HG03064 (cell line): ENCODE results near the gene CREB5.
A peak's percentile ranks its signal among the peaks of the same experiment; 100 is the strongest.
"Not testable (repeated sequence)": the region's sequence is repeated elsewhere in the genome, so short reads cannot be mapped to it uniquely, and the experiment has no call there.

Source experiments
- ATAC-seq: cut with Tn5 transposase; IDR thresholded peaks from one replicate; pipeline ENCODE4 v1.9.1; 2021; ENCODE audit warnings: low read depth; ENCODE audit not compliant: unreplicated experiment

Gene CREB5

GRCh38 chr7:28823582-28823981 is 411.3 kb downstream of the CREB5 start:
- ATAC-seq, result no peak

DNA sequence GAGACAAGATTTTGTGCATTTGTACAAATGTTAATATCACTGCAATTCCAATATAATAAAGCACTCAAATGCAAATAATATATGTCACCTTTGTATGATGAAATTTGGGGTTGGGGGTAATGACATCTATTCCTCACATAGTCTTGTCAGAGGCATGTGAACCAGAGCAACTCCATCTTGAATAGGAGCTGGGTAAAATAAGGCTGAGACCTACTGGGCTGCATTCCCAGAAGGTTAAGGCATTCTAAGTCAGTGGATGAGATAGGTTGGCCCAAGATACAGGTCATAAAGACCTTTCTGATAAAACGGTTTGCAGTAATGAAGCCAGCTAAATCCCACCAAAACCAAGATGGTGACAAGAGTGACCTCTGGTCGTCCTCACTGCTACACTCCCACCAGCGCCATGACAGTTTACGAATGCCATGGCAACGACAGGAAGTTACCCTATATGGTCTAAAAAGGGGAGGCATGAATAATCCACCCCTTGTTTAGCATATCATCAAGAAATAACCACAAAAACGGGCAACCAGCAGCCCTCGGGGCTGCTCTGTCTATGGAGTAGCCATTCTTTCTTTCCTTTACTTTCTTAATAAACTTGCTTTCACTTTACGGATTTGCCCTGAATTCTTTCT is 413.6 kb downstream of the CREB5 start:
- not testable (repeated sequence) for ATAC-seq

- ATAC-seq, result no peak
These were observed 418.5 kb downstream of the CREB5 start for GRCh38 chr7:28830846-28831245.

- ATAC-seq, result no peak
These were observed 420.4 kb downstream of the CREB5 start for GRCh38 chr7:28832669-28833068.

- ATAC-seq, result no peak
These were observed 423.5 kb downstream of the CREB5 start for GRCh38 chr7:28835800-28836199.

- ATAC-seq, result no peak
These were observed 424.4 kb downstream of the CREB5 start for GRCh38 chr7:28836716-28837115.

GRCh38 chr7:28837216-28837615 is 424.9 kb downstream of the CREB5 start:
- ATAC-seq, result no peak

DNA sequence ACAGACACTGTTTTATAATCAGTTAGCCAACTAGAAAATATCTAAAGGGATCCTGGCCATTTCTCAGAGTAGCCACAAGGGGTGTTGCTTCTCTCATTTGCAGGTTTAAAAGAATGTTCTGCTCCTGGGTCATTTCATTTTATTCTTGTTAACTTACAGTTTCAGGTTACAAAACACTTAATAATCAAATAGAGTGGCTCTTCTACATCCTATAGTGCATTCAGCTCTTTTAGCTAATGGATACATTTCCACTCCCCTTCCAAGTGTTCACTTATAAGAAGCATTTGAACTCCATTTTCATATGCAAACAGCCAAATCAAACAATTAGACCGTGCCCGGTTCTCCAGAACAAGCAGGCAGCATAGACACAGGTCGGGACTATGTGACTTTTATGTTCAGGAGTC is 428.3 kb downstream of the CREB5 start:
- no peak for ATAC-seq

DNA sequence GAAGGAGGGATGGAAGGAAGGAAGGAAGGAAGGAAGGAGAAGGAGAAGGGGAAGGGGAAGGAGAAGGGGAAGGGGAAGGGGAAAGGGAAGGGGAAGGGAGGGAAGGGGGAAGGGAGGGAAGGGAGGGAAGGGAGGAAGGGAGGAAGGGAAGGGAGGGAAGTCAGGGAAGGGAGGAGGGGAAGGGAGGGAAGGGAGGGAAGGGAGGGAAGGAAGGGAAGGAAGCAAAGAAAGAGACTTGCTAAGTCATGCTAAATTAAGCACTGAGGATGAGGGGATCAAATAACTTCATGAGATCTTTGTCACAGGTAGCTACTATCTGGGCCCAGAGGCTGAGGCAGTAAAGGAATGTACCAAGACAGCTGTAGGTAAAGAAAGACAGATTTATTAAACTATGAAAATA is 429.4 kb downstream of the CREB5 start:
- no peak for ATAC-seq

DNA sequence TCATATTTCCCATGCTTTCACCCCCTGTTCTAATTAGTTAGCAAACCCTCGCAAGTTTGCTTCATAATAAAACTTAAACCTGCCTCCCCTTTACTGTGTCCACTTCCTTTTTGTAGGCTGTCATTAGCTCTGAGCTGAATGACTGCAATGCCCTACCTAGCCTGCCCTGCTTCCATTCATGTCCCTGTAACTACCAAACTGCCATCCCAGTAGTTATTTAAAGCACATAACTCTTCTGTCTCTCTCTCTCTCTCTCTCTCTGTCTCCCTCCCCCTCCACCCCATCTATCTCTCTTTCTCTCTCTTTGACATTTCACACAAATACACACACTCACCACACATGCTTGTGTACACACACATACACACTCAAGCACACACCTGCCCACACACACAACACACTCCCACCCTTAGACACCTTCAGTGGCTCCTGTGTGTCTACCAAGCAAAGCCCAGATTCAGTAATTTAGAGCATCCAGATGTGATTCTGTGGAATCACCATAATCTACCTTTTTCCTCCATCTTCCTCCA is 430.5 kb downstream of the CREB5 start:
- ATAC-seq, result no peak

DNA sequence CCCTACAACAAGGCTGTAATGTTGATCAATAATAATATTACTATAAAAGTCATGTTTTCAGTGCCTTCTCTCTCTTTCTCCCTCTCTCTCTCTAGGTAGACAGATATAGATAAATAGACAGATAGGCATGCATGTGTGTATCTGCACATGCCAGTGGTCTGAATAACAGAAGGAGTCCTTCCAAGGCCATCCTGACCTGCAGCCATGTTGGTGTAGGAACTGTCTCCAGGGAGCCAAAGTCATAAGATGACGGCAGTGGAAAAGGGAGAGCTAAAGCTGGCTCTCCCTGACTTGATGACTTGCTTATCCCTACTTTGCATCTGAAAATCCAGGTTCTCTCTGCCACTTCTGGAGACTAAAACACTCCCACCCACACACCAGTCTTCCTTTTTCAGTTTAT is 432.8 kb downstream of the CREB5 start:
- no peak for ATAC-seq

DNA sequence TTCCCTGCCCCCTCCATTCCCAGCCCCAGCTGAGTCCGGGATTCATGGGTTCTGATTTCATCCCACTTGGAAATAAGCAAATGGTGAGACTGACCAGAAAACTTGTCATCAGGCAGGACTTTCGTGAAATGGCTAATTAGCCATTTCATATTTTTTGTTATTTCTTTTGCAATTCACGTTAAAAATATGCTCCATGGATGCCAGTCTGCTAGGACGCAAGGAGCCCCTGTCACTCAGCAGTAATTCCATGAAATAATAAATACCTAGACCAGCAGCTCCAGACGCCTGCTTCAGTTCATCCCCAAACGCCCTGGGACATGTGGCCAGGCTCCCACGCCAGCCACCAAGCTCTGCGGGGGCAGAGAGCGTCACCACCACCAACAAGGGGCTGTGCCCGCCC is 434.9 kb downstream of the CREB5 start:
- no peak for ATAC-seq

DNA sequence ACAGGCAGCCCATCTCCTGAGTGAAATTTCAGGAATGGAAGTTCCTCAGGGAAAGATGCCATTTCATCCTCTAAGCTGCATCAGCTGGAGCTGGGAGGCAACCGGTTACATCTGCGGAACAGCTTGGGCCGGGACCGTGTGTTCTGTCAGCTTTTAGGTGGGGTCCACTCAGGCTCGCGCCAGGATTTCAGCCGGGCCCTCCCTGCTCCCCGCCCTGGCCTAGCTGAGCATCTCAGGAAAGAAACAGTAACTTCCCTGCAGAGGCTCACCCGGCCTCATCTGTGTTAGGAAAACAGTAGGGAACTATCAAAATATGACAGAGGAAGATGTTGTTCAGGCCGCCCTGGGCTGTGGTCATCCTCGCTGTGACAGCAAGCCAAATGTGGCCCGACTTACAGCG is 435.4 kb downstream of the CREB5 start:
- ATAC-seq, result no peak

GRCh38 chr7:28848906-28849305 is 436.6 kb downstream of the CREB5 start:
- ATAC-seq, result no peak

- no peak for ATAC-seq
These were observed 438.4 kb downstream of the CREB5 start for GRCh38 chr7:28850699-28851098.

GRCh38 chr7:28853150-28853549 is 440.8 kb downstream of the CREB5 start:
- no peak for ATAC-seq

- peak; percentile 98 for ATAC-seq
These were observed 441.8 kb downstream of the CREB5 start for GRCh38 chr7:28853834-28854749.

DNA sequence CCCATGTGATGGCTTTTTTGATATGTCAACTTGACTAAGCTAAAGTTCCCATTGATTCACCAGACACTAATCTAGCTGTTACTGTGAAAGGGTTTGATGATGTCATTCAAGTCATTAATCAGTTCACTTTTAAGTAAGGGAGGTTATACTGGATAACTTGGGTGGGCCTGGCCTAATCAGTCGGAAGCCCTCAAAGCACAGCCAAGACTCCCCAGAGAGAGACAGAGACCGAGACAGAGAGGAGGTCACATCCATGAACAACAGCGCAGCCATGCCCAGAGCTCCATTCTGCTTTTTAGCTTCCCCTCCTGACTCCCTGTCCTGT is 442.4 kb downstream of the CREB5 start:
- no peak for ATAC-seq

DNA sequence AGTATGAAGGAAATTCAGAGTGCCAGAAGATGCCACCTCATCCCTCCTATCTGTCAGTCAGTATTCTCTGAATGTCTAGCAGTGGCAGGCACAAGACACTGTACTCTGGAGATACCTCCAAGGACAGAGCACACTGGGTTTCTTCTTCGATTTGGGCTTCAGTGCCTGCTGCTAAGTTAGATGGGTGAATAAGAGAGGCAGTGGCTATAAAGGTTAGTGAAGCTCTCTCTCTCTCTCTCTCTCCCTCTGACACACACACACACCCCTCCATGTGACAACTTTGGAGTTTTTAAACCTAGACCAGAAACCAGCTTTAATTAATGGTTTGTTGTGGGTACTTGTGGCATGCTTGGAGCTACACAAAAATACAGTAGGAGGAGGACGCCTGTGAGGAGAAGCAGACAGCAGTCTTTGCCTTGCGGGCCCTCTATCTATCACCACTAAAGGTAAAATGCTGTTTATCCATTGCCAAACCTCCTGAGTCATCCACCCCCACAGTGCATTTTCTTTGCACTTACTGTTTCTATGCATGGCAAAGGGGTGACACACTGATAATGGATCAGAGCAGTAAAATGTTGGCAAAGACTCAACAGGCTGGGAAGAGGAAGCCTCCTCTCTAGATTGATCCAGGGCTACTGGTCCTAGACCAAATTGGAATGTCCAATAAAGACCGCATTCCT is 443.4 kb downstream of the CREB5 start:
- no peak for ATAC-seq

DNA sequence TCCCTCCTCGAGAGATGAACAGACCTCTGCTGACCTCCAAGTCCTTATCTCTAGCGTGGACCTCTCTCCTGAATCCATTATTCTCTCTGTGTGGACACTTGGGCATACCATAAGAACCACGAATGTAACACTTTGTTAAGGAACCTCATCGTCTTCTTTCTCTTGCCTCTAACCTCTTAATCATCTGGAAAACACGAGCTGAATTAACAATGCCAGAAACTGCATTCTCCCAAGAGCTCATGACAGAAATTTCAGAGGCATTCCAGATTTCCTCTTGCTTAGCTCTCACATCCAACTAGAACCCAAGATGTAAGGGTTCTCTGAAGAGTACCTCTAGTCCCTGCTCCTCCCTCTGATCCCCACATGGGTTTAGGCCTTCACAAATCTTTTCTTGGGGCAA is 444.3 kb downstream of the CREB5 start:
- no peak for ATAC-seq

GRCh38 chr7:28858206-28858605 is 445.9 kb downstream of the CREB5 start:
- no peak for ATAC-seq
